ENCODE data around the gene COG8.

COG8 gene

GRCh38 chr16:69378036-69378435, 38.7 kb upstream of the COG8 start:
- no peak overlapping the region for H3K4me3 ChIP-seq (replicated peaks; ENCODE audit: low read depth, low read length)
- DNase-seq (ENCODE audit: extremely low read depth, low read depth): no peak
- TF ChIP-seq, protein P1, sequence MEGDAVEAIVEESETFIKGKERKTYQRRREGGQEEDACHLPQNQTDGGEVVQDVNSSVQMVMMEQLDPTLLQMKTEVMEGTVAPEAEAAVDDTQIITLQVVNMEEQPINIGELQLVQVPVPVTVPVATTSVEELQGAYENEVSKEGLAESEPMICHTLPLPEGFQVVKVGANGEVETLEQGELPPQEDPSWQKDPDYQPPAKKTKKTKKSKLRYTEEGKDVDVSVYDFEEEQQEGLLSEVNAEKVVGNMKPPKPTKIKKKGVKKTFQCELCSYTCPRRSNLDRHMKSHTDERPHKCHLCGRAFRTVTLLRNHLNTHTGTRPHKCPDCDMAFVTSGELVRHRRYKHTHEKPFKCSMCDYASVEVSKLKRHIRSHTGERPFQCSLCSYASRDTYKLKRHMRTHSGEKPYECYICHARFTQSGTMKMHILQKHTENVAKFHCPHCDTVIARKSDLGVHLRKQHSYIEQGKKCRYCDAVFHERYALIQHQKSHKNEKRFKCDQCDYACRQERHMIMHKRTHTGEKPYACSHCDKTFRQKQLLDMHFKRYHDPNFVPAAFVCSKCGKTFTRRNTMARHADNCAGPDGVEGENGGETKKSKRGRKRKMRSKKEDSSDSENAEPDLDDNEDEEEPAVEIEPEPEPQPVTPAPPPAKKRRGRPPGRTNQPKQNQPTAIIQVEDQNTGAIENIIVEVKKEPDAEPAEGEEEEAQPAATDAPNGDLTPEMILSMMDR (IDR thresholded peaks at IDR 0.05; ENCODE audit: low read depth, low read length, missing control alignments): no peak

- no peak overlapping the region for H3K4me3 ChIP-seq (replicated peaks; ENCODE audit: low read depth, low read length)
- TF ChIP-seq, protein P1 (IDR thresholded peaks at IDR 0.05; ENCODE audit: low read depth, low read length, missing control alignments): no peak
- no peak for DNase-seq (ENCODE audit: extremely low read depth, low read depth)
These were observed 37.2 kb upstream of the COG8 start for GRCh38 chr16:69376393-69377059.

DNA sequence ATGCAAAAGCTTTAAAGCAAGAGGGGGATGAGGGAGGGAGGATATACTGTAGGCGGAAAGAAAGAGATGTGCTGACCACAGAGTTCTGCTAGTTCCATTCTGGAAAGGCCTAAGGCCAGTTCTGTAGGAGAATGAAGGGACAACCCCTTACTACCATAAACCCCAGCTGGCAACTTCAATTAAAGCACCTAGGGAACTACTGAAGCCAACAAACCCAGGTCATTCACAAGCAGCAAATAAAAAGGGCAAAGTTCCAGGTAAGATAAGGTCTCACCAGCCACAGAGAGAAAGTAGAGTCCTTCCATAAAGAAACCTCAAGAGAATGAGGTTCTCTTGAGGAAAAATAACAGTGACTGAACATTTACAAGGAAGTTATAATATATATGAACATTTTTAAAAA, 33.7 kb upstream of the COG8 start:
- TF ChIP-seq, protein P1 (IDR thresholded peaks at IDR 0.05; ENCODE audit: low read depth, low read length, missing control alignments): no peak
- no peak for DNase-seq (ENCODE audit: extremely low read depth, low read depth)
- H3K4me3 ChIP-seq (replicated peaks; ENCODE audit: low read depth, low read length): no peak overlapping the region

- no peak overlapping the region for H3K4me3 ChIP-seq (replicated peaks; ENCODE audit: low read depth, low read length)
- TF ChIP-seq, protein P1 (IDR thresholded peaks at IDR 0.05; ENCODE audit: low read depth, low read length, missing control alignments): no peak
- no peak for DNase-seq (ENCODE audit: extremely low read depth, low read depth)
These were observed 32.2 kb upstream of the COG8 start for GRCh38 chr16:69371564-69371963.

DNA sequence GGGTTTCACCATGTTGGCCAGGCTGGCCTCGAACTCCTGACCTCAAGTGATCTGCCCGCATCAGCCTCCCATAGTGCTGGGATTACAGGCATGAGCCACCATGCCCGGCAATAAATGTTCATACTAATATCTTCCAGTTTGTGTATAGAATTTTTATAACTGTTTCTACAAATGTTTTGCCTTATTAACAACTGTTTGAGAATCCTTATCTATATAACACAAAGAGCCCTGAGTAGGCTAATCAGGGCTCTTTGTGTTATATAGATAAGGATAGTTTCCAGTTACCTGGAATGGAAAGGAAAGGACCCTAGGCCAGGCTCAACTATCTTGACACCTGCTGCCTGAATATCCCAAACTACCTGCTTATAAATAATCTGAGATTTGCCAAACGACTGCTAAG, 29.5 kb upstream of the COG8 start:
- TF ChIP-seq, protein P1 (IDR thresholded peaks at IDR 0.05; ENCODE audit: low read depth, low read length, missing control alignments): no peak
- H3K4me3 ChIP-seq (replicated peaks; ENCODE audit: low read depth, low read length): no peak overlapping the region
- no peak for DNase-seq (ENCODE audit: extremely low read depth, low read depth)

DNA sequence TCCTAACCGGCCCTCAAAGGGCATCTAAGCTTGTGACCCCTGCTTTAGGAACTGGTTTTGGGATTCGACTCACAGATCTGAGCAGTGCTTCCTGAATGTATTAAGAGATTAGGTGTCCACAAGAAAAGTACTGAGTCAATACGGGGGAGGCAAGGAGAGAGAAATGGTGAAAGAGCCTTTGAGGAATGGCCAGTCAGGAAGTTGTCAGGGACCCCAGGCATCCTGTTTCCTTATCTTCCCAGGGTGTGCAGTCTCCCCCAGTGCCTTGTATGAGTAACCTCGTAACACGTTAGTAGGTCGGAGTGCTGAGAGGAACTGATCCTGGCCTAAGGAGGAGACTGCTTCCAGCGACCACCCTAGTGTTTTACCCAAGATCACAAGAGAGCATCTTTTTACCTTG, 28.6 kb upstream of the COG8 start:
- TF ChIP-seq, protein P1 (IDR thresholded peaks at IDR 0.05; ENCODE audit: low read depth, low read length, missing control alignments): no peak
- DNase-seq (ENCODE audit: extremely low read depth, low read depth): no peak
- H3K4me3 ChIP-seq (replicated peaks; ENCODE audit: low read depth, low read length): no peak overlapping the region

GRCh38 chr16:69366431-69366830, 27.1 kb upstream of the COG8 start:
- no peak for DNase-seq (ENCODE audit: extremely low read depth, low read depth)
- H3K4me3 ChIP-seq (replicated peaks; ENCODE audit: low read depth, low read length): no peak overlapping the region
- TF ChIP-seq, protein P1 (IDR thresholded peaks at IDR 0.05; ENCODE audit: low read depth, low read length, missing control alignments): no peak
